Measurements from ENCODE around the gene ANXA3. TPM values are rescaled to one million over a fixed set of nuclear protein-coding genes. Genes with fewer than 3 reads are reported as not detected.
A peak's percentile ranks its signal among the peaks of the same experiment; 100 is the strongest.
"Not testable (repeated sequence)": the region's sequence is repeated elsewhere in the genome, so short reads cannot be mapped to it uniquely, and the experiment has no call there.

ANXA3 gene, protein sequence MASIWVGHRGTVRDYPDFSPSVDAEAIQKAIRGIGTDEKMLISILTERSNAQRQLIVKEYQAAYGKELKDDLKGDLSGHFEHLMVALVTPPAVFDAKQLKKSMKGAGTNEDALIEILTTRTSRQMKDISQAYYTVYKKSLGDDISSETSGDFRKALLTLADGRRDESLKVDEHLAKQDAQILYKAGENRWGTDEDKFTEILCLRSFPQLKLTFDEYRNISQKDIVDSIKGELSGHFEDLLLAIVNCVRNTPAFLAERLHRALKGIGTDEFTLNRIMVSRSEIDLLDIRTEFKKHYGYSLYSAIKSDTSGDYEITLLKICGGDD
- 86.4 TPM for polyA plus RNA-seq (2013, experiment 1 of 2)
- 94.3 TPM for polyA plus RNA-seq (2013, experiment 2 of 2)

DNA sequence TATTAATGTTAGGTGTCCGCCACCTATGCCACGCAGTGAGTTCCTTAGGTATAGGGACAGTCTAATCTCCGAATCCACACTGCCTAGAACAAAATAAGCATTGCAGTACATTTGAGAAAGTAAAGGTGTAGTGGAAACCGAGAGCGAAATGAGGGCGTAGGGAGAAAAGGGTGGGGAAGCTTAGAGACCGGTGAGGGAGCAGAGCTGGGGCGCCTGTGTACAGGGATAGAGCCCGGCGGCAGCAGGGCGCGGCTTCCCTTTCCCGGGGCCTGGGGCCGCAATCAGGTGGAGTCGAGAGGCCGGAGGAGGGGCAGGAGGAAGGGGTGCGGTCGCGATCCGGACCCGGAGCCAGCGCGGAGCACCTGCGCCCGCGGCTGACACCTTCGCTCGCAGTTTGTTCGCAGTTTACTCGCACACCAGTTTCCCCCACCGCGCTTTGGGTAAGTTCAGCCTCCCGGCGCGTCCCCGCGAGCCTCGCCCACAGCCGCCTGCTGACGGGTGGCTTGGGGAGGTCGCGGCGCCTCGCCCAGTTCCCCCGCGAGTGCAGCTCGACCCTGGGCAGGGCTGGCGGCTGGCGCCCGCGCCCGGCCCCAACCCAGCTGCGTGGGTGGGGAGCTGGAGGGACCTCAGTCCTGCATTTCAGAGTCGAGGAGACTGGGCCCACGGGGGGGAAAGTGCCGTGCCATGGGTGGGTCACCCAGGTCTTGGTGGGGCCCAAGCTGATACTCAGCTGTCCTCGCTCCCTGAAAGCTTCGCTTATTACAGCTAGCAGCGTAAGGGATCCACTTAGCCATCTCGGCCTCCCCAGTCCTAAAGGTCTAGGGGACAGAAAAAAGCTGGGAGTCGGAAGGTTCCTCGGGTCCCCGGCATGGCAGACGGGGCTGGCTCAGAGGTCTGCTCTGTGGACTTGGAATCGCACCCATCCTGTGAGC is at the start of gene ANXA3:
ANXA3 (plus strand) TSS at position 351 of the 932 bp plus-strand sequence. CDS start 2,704 bp downstream, outside the sequence.
- Histone ChIP-seq H3K4me3 (ENCODE audit: low read length) (peak within 1 kb of the TSS; percentile 70), H3K23ac (ENCODE audit: low read length) (peak within 1 kb of the TSS; percentile 80), H3K4me2 (ENCODE audit: low read length) (peak within 1 kb of the TSS; percentile 88), H3K27ac (ENCODE audit: low read depth, low read length) (peak within 1 kb of the TSS; percentile 90), H3K79me1 (ENCODE audit: low read length) (no peaks in the 10 kb centered on the region), H3K36me3 (ENCODE audit: control insufficient read depth, insufficient read depth, low read length) (no peaks in the 10 kb centered on the region), H3K4ac (ENCODE audit: low read depth, low read length) (peak within 1 kb of the TSS; percentile 44), H3K56ac (ENCODE audit: low read length) (peak within 1 kb of the TSS; percentile 95), H4K5ac (ENCODE audit: low read length) (no peak within 1 kb of the TSS), H3K18ac (ENCODE audit: low read length) (peak within 1 kb of the TSS; percentile 42), H2BK15ac (replicated peaks; ENCODE audit: low read depth) (peak within 1 kb of the TSS; percentile 19), H4K8ac (ENCODE audit: low read depth, low read length) (no peak within 1 kb of the TSS), H3K9ac (ENCODE audit: low read length) (peak within 1 kb of the TSS; percentile 89), H3K27me3 (ENCODE audit: insufficient read depth, low read length, poor library complexity) (no peaks in the 10 kb centered on the region), H2BK120ac (ENCODE audit: low read depth, low read length) (peak within 1 kb of the TSS; percentile 23), H2BK5ac (ENCODE audit: low read length) (peak within 1 kb of the TSS; percentile 88), H2AK5ac (ENCODE audit: low read length) (no peak within 1 kb of the TSS), H3K4me1 (ENCODE audit: control insufficient read depth, low read depth, low read length) (peaks cover 4% of the 10 kb centered on the region), H3K79me2 (ENCODE audit: control insufficient read depth, insufficient read depth, low read length) (no peaks in the 10 kb centered on the region)
- peak; percentile 86 for DNase-seq
- WGBS (ENCODE audit: extremely low coverage, insufficient coverage, low lambda C conversion rate) = no CpG with 5 or more reads among the region's 65 CpGs

DNA sequence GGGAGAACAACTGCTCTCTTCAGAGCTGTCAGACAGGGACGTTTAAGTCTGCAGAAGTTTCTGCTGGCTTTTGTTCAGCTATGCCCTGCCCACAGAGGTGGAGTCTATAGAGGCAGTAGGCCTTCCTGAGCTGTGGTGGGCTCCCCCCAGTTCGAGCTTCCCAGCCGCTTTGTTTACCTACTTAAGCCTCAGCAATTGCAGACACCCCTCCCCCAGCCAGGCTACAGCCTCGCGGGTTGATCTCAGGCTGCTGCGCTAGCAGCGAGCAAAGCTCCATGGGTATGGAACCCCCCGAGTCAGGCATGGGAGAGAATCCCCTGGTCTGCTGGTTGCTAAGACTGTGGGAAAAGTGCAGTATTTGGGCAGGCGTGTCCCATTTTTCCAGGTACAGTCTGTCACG is 45.3 kb upstream of the ANXA3 start:
- not testable (repeated sequence) for H2BK15ac ChIP-seq (replicated peaks; ENCODE audit: low read depth); H4K5ac ChIP-seq (ENCODE audit: low read length); H3K36me3 ChIP-seq (ENCODE audit: control insufficient read depth, insufficient read depth, low read length); H3K27me3 ChIP-seq (ENCODE audit: insufficient read depth, low read length, poor library complexity); H2BK5ac ChIP-seq (ENCODE audit: low read length); H3K27ac ChIP-seq (ENCODE audit: low read depth, low read length); H3K23ac ChIP-seq (ENCODE audit: low read length); H3K18ac ChIP-seq (ENCODE audit: low read length); H3K79me1 ChIP-seq (ENCODE audit: low read length); H3K4me3 ChIP-seq (ENCODE audit: low read length); H2AK5ac ChIP-seq (ENCODE audit: low read length); H3K79me2 ChIP-seq (ENCODE audit: control insufficient read depth, insufficient read depth, low read length); H3K4me2 ChIP-seq (ENCODE audit: low read length); H3K9ac ChIP-seq (ENCODE audit: low read length); H3K4me1 ChIP-seq (ENCODE audit: control insufficient read depth, low read depth, low read length); H3K56ac ChIP-seq (ENCODE audit: low read length); H3K4ac ChIP-seq (ENCODE audit: low read depth, low read length); H2BK120ac ChIP-seq (ENCODE audit: low read depth, low read length); H4K8ac ChIP-seq (ENCODE audit: low read depth, low read length)
- peak; percentile 41 for DNase-seq
- no CpG with 5 or more reads among the region's 10 CpGs for WGBS (ENCODE audit: extremely low coverage, insufficient coverage, low lambda C conversion rate)

DNA sequence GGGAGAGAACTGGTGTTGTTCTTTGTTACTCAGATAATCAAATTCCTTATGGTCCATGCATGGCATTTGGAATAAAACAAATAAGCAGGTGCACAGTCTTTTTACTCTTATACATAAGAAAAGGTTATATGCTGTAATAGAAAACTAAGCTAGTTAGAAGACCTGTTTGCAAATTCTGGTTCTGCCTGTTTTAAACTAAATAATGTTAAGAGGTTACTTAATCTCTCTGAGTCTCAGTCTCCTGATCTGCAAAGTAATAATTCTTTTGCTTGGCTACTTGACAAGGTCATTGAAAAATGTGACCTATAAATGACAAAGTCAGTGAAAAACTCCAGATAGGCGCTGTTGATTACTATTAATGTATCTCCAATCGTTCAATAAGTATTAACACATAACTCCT is 42.5 kb upstream of the ANXA3 start:
- WGBS (ENCODE audit: extremely low coverage, insufficient coverage, low lambda C conversion rate) = no CpG with 5 or more reads among the region's 2 CpGs
- Histone ChIP-seq H3K4me3 (ENCODE audit: low read length) (no peak overlapping the region), H3K4ac (ENCODE audit: low read depth, low read length) (no peak overlapping the region), H3K27me3 (ENCODE audit: insufficient read depth, low read length, poor library complexity) (no peaks in the 10 kb centered on the region), H2BK120ac (ENCODE audit: low read depth, low read length) (no peak overlapping the region), H3K4me2 (ENCODE audit: low read length) (no peak overlapping the region), H3K36me3 (ENCODE audit: control insufficient read depth, insufficient read depth, low read length) (peaks cover 3% of the 10 kb centered on the region), H3K18ac (ENCODE audit: low read length) (no peak overlapping the region), H3K23ac (ENCODE audit: low read length) (no peak overlapping the region), H3K79me2 (ENCODE audit: control insufficient read depth, insufficient read depth, low read length) (no peaks in the 10 kb centered on the region), H2BK5ac (ENCODE audit: low read length) (no peak overlapping the region), H4K8ac (ENCODE audit: low read depth, low read length) (no peak overlapping the region), H2BK15ac (replicated peaks; ENCODE audit: low read depth) (no peak overlapping the region), H2AK5ac (ENCODE audit: low read length) (no peak overlapping the region), H3K27ac (ENCODE audit: low read depth, low read length) (no peak overlapping the region), H3K79me1 (ENCODE audit: low read length) (no peaks in the 10 kb centered on the region), H4K5ac (ENCODE audit: low read length) (no peak overlapping the region), H3K56ac (ENCODE audit: low read length) (no peak overlapping the region), H3K9ac (ENCODE audit: low read length) (no peak overlapping the region), H3K4me1 (ENCODE audit: control insufficient read depth, low read depth, low read length) (no peaks in the 10 kb centered on the region)
- DNase-seq = no peak

DNA sequence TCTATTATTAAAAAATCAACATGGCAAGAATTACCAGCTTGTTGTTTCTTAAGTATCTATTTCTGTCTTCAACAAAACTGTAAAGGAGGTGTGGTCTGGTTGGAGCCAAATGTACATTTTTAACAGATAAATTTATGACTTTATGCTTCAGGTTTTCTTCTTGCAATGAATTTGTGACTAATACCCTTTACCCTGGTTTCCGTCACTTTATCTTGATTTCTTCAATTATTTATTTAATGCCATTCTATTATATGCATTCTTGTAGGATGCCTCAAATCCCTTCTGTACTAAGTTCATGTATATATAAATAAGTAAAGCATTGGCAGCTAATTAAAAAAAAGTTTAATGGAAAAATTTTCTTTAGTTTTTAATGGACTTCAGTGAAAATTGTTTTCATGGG is 41.5 kb upstream of the ANXA3 start:
- H3K56ac ChIP-seq (ENCODE audit: low read length) = no peak overlapping the region
- H2BK15ac ChIP-seq (replicated peaks; ENCODE audit: low read depth) = no peak overlapping the region

DNA sequence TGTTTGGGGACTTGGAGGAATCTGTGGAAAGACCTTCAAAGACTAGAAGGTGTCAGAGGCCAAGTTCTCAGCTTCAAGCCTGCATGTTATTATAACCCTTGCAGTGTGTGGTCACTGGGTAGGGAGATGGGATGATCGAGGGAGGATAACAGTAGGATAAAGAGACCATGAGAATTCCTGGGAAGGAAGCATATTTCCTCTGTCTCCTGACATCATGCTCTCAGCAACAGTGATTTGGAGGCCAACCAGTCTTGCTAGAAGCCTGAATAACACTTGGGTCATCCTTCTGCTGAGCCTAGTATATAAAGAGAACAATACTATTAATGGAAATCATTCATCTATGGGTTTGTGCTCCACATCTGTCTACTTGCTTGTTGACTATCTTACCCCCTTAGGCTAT is 40.9 kb upstream of the ANXA3 start:
- Histone ChIP-seq H3K4ac (ENCODE audit: low read depth, low read length) (no peak overlapping the region), H3K9ac (ENCODE audit: low read length) (no peak overlapping the region), H3K4me1 (ENCODE audit: control insufficient read depth, low read depth, low read length) (no peaks in the 10 kb centered on the region), H4K8ac (ENCODE audit: low read depth, low read length) (no peak overlapping the region), H3K27ac (ENCODE audit: low read depth, low read length) (no peak overlapping the region), H3K4me3 (ENCODE audit: low read length) (no peak overlapping the region), H3K18ac (ENCODE audit: low read length) (no peak overlapping the region), H3K27me3 (ENCODE audit: insufficient read depth, low read length, poor library complexity) (no peaks in the 10 kb centered on the region), H2AK5ac (ENCODE audit: low read length) (no peak overlapping the region), H2BK120ac (ENCODE audit: low read depth, low read length) (no peak overlapping the region), H3K4me2 (ENCODE audit: low read length) (no peak overlapping the region), H2BK5ac (ENCODE audit: low read length) (no peak overlapping the region), H3K56ac (ENCODE audit: low read length) (no peak overlapping the region), H3K23ac (ENCODE audit: low read length) (no peak overlapping the region), H3K79me1 (ENCODE audit: low read length) (no peaks in the 10 kb centered on the region), H2BK15ac (replicated peaks; ENCODE audit: low read depth) (no peak overlapping the region), H3K79me2 (ENCODE audit: control insufficient read depth, insufficient read depth, low read length) (no peaks in the 10 kb centered on the region), H4K5ac (ENCODE audit: low read length) (no peak overlapping the region), H3K36me3 (ENCODE audit: control insufficient read depth, insufficient read depth, low read length) (peaks cover 3% of the 10 kb centered on the region)
- WGBS (ENCODE audit: extremely low coverage, insufficient coverage, low lambda C conversion rate) = no CpG with 5 or more reads among the region's 1 CpG
- no peak for DNase-seq

More for the DNA sequence above, 41.5 kb upstream of the ANXA3 start:
- H2BK5ac ChIP-seq (ENCODE audit: low read length) = no peak overlapping the region
- no peak overlapping the region for H4K8ac ChIP-seq (ENCODE audit: low read depth, low read length)
- DNase-seq = no peak
- no peak overlapping the region for H3K4me2 ChIP-seq (ENCODE audit: low read length)
- no peak overlapping the region for H3K4ac ChIP-seq (ENCODE audit: low read depth, low read length)
- H2BK120ac ChIP-seq (ENCODE audit: low read depth, low read length) = no peak overlapping the region
- H3K4me3 ChIP-seq (ENCODE audit: low read length) = no peak overlapping the region
- H3K18ac ChIP-seq (ENCODE audit: low read length) = no peak overlapping the region
- H3K4me1 ChIP-seq (ENCODE audit: control insufficient read depth, low read depth, low read length) = no peaks in the 10 kb centered on the region
- no peak overlapping the region for H2AK5ac ChIP-seq (ENCODE audit: low read length)
- no CpG with 5 or more reads among the region's 1 CpG for WGBS (ENCODE audit: extremely low coverage, insufficient coverage, low lambda C conversion rate)
- no peak overlapping the region for H3K23ac ChIP-seq (ENCODE audit: low read length)
- no peaks in the 10 kb centered on the region for H3K79me1 ChIP-seq (ENCODE audit: low read length)
- no peaks in the 10 kb centered on the region for H3K27me3 ChIP-seq (ENCODE audit: insufficient read depth, low read length, poor library complexity)
- H3K9ac ChIP-seq (ENCODE audit: low read length) = no peak overlapping the region
- H4K5ac ChIP-seq (ENCODE audit: low read length) = no peak overlapping the region
- H3K27ac ChIP-seq (ENCODE audit: low read depth, low read length) = no peak overlapping the region
- H3K36me3 ChIP-seq (ENCODE audit: control insufficient read depth, insufficient read depth, low read length) = peaks cover 3% of the 10 kb centered on the region
- no peaks in the 10 kb centered on the region for H3K79me2 ChIP-seq (ENCODE audit: control insufficient read depth, insufficient read depth, low read length)
